ENCODE measurements around the gene ODF4.
"Not testable (repeated sequence)": the region's sequence is repeated elsewhere in the genome, so short reads cannot be mapped to it uniquely, and the experiment has no call there.

ODF4 gene

GRCh38 chr17:8326511-8327302 is 12.9 kb upstream of the ODF4 start:
- DNase-seq (ENCODE audit: low read depth in 2 of 2) = peak; percentile 13 to 15

- no peak for DNase-seq (ENCODE audit: low read depth in 2 of 2)
Measured at GRCh38 chr17:8327303-8327649, 12.4 kb upstream of the ODF4 start.

GRCh38 chr17:8332128-8332527 is 7.5 kb upstream of the ODF4 start:
- DNase-seq (ENCODE audit: low read depth in 2 of 2) = no peak

GRCh38 chr17:8332688-8333087 is 7.0 kb upstream of the ODF4 start:
- DNase-seq (ENCODE audit: low read depth in 2 of 2) = no peak

- DNase-seq (ENCODE audit: low read depth in 2 of 2) = no peak
Measured at GRCh38 chr17:8333281-8333680, 6.4 kb upstream of the ODF4 start.

GRCh38 chr17:8337802-8338752 is 1.6 kb upstream of the ODF4 start:
- no peak for DNase-seq (ENCODE audit: low read depth in 2 of 2)

- DNase-seq (ENCODE audit: low read depth in 2 of 2) = no peak
Measured at GRCh38 chr17:8338753-8339140, 893 bp upstream of the ODF4 start.

GRCh38 chr17:8341456-8341855 is 1.8 kb downstream of the ODF4 start:
- no peak for DNase-seq (ENCODE audit: low read depth in 2 of 2)

- DNase-seq (ENCODE audit: low read depth in 2 of 2) = no peak
Measured at GRCh38 chr17:8345052-8345690, 5.5 kb downstream of the ODF4 start.

GRCh38 chr17:8345951-8346665 is 6.5 kb downstream of the ODF4 start:
- no peak for DNase-seq (ENCODE audit: low read depth in 2 of 2)

GRCh38 chr17:8347001-8347400 is 7.4 kb downstream of the ODF4 start:
- DNase-seq (ENCODE audit: low read depth in 2 of 2) = not testable (repeated sequence)

GRCh38 chr17:8350339-8350738 is 10.7 kb downstream of the ODF4 start:
- DNase-seq (ENCODE audit: low read depth in 2 of 2) = no peak

GRCh38 chr17:8353736-8354135 is 14.1 kb downstream of the ODF4 start:
- DNase-seq (ENCODE audit: low read depth in 2 of 2) = no peak

- no peak for DNase-seq (ENCODE audit: low read depth in 2 of 2)
Measured at GRCh38 chr17:8354236-8354635, 14.6 kb downstream of the ODF4 start.

GRCh38 chr17:8357910-8358309 is 18.3 kb downstream of the ODF4 start:
- DNase-seq (ENCODE audit: low read depth in 2 of 2) = no peak

- no peak for DNase-seq (ENCODE audit: low read depth in 2 of 2)
Measured at GRCh38 chr17:8359769-8360168, 20.1 kb downstream of the ODF4 start.

- no peak for DNase-seq (ENCODE audit: low read depth in 2 of 2)
Measured at GRCh38 chr17:8360260-8360659, 20.6 kb downstream of the ODF4 start.

GRCh38 chr17:8360751-8361150 is 21.1 kb downstream of the ODF4 start:
- no peak for DNase-seq (ENCODE audit: low read depth in 2 of 2)

- DNase-seq (ENCODE audit: low read depth in 2 of 2) = no peak
Measured at GRCh38 chr17:8362651-8363332, 23.2 kb downstream of the ODF4 start.

- no peak for DNase-seq (ENCODE audit: low read depth in 2 of 2)
Measured at GRCh38 chr17:8365143-8365542, 25.5 kb downstream of the ODF4 start.

- no peak for DNase-seq (ENCODE audit: low read depth in 2 of 2)
Measured at GRCh38 chr17:8366231-8366630, 26.6 kb downstream of the ODF4 start.
